ENCODE data around the gene SMIM10L1.

The SMIM10L1 gene

GRCh38 chr12:11171145-11171968 is at the start of gene SMIM10L1:
SMIM10L1 (plus strand) TSS chr12:11171194; CDS start chr12:11171357, 163 bp downstream.
- peak; percentile 96 for DNase-seq

GRCh38 chr12:11130382-11130781 is 40.6 kb upstream of the SMIM10L1 start:
- no peak for DNase-seq

GRCh38 chr12:11130999-11131398 is 40.0 kb upstream of the SMIM10L1 start:
- no peak for DNase-seq

- DNase-seq, result no peak
Measured at GRCh38 chr12:11133162-11133561, 37.8 kb upstream of the SMIM10L1 start.

- no peak for DNase-seq
Measured at GRCh38 chr12:11133816-11134215, 37.2 kb upstream of the SMIM10L1 start.

- DNase-seq, result no peak
Measured at GRCh38 chr12:11134305-11134704, 36.7 kb upstream of the SMIM10L1 start, which contains the start of gene TAS2R30. TAS2R30 (minus strand) TSS chr12:11134644; CDS start chr12:11134244, 400 bp downstream.

- DNase-seq, result no peak
Measured at GRCh38 chr12:11136075-11136474, 34.9 kb upstream of the SMIM10L1 start.

GRCh38 chr12:11143352-11143751 is 27.6 kb upstream of the SMIM10L1 start:
- no peak for DNase-seq

GRCh38 chr12:11144297-11144696 is 26.7 kb upstream of the SMIM10L1 start:
- no peak for DNase-seq

- no peak for DNase-seq
Measured at GRCh38 chr12:11147420-11147819, 23.6 kb upstream of the SMIM10L1 start.

GRCh38 chr12:11150832-11151231 is 20.2 kb upstream of the SMIM10L1 start:
- no peak for DNase-seq

GRCh38 chr12:11152725-11153124 is 18.3 kb upstream of the SMIM10L1 start:
- no peak for DNase-seq

GRCh38 chr12:11154400-11154925 is 16.5 kb upstream of the SMIM10L1 start:
- no peak for DNase-seq

GRCh38 chr12:11158885-11159444 is 12.0 kb upstream of the SMIM10L1 start:
- DNase-seq, result no peak

- no peak for DNase-seq
Measured at GRCh38 chr12:11162502-11162901, 8.5 kb upstream of the SMIM10L1 start.

- DNase-seq, result no peak
Measured at GRCh38 chr12:11164384-11164783, 6.6 kb upstream of the SMIM10L1 start.

- DNase-seq, result no peak
Measured at GRCh38 chr12:11166300-11166699, 4.7 kb upstream of the SMIM10L1 start.

GRCh38 chr12:11170810-11171144 is 217 bp upstream of the SMIM10L1 start:
- no peak for DNase-seq

GRCh38 chr12:11171969-11172675 is 1.1 kb downstream of the SMIM10L1 start:
- DNase-seq, result peak; percentile 59

- peak; percentile 65 for DNase-seq
Measured at GRCh38 chr12:11174022-11174421, 3.0 kb downstream of the SMIM10L1 start.

- DNase-seq, result no peak
Measured at GRCh38 chr12:11178250-11178649, 7.3 kb downstream of the SMIM10L1 start.

- no peak for DNase-seq
Measured at GRCh38 chr12:11182529-11182928, 11.5 kb downstream of the SMIM10L1 start.

GRCh38 chr12:11183011-11183410 is 12.0 kb downstream of the SMIM10L1 start:
- DNase-seq, result no peak

GRCh38 chr12:11186837-11187236 is 15.8 kb downstream of the SMIM10L1 start, which contains the start of gene TAS2R42:
TAS2R42 (minus strand) TSS chr12:11186937; CDS start chr12:11186937, 0 bp downstream.
- DNase-seq, result no peak

Measured in NCI-H1105 treated with DMSO at 0.1 percent for 48 hours (cell line).